NCI-H1930 (cell line): ENCODE measurements around the gene DIDO1.

Experiments used
- DNase-seq, 2 experiments: peaks; one replicate each; lab custom pipeline; 2025; lab: John Stamatoyannopoulos, UW

The DIDO1 gene

GRCh38 chr20:62894261-62894660 is 32.0 kb downstream of the DIDO1 start:
- DNase-seq = no peak

- no peak for DNase-seq
Observed at GRCh38 chr20:62893700-62894099, 32.6 kb downstream of the DIDO1 start.

GRCh38 chr20:62892348-62893304 is 33.7 kb downstream of the DIDO1 start:
- no peak for DNase-seq

- DNase-seq = no peak
Observed at GRCh38 chr20:62891111-62891510, 35.2 kb downstream of the DIDO1 start.

- DNase-seq = no peak
Observed at GRCh38 chr20:62890444-62890843, 35.9 kb downstream of the DIDO1 start.

- DNase-seq = no peak
Observed at GRCh38 chr20:62889871-62890270, 36.4 kb downstream of the DIDO1 start.

GRCh38 chr20:62889411-62889810 is 36.9 kb downstream of the DIDO1 start:
- no peak for DNase-seq

DNA sequence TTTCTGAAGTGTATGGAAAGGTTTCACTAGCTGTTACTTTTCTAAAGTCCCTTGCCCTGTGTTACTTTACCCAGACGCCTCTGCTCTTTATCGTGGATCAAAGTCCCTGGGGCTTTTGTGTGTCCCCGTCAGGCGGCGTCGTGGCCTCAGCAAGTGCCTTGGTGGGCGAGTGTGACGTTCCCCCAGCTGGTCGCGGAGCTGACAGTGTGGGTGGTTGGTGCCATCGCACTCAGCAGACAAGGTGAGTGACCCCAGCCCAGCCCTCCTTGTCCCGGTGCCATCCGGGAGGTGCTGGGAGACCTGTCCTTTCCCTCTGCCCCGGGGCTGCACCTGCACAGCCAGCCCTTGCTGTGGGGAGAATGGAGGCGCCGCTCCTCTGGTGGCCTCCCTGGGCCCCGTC is 37.4 kb downstream of the DIDO1 start:
- no peak for DNase-seq

GRCh38 chr20:62888406-62888805 is 37.9 kb downstream of the DIDO1 start:
- no peak for DNase-seq

- no peak for DNase-seq
Observed at GRCh38 chr20:62887860-62888239, 38.5 kb downstream of the DIDO1 start.

DNA sequence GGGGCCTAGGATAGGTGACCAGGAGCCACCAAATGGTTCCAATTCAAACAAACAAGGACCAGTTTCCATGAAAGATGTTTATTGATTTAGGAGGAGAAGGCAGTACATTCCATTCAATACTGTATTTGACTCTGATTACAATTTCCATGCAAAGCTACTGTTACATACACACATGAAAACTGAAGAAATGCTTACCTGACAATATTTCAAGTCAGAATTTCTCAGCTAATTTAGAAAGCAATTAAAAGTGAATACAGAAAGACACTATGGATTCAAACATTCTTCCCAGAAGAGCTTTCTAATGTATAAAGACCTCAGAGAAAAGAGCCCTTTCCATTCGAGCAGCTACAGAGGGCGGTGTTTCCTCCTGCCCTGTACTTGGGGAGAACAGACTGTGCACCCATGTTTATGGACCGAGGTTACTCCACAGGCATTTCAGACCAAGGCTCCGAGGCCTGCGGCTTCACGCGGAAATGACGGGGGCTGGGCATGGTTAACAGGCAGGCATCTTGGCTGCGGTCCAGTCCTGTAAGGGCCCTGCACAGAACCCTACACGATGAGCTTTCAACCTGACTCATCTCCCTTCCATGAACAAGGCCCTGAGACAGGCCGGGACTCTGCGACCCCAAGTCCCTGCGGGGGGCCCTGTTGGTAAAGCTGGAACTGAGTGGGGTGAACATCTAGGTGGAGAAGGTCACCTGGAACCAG is 39.0 kb downstream of the DIDO1 start:
- no peak for DNase-seq

DNA sequence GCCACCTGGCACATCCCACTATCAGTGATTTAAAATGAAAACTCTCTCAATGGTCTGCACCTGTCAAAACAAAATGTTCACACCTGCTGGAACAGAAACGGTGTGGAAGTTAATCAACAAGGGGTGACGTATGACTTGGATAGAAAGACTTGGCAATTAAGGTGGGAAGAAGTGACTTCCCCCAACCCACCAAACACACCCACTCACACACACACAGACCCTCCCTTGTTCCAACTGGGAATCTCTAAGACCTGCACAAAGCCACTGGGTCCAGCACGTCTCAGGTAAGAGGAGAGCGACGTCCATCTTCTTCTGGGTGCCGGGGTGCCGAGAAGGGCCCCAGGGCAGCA is 39.6 kb downstream of the DIDO1 start:
- DNase-seq = no peak

DNA sequence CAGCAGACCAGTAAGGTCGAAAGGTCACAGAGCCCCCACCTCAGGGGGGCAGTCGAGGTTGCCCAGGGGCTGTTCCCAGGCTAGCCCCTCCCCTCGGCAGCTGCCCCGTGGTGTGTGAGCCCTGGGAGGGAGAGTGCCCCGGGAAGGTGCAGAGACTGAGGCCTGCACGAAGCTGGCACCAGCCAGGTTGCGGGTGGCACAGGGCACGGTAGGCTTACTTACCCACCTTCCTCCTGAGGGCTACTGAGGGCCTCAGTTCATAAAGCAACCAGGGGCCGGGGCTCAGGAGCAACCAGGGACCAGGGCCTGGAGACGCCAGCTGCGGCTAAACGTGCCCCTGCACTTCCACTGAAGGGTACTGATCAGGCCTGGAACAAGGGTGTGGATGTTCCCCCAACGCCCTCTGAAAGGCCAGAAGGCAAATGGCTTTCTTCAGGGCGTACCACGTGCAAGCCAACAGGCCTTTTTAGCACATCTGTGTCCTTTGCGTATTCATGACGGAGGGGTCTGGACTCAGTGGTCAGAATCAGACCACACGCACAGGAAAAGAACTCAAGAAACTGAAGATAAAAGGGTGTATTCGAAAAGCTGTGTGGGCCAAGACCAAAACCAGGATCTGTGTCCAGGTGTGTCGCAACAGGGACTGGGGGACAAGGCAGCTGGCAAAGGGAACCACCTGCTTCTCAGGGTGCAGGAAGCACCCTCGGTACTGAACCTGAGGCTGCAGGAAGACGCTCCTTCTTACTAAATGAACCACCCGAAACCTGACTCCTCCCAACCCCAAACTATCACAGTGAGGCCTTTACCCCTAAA is 40.2 kb downstream of the DIDO1 start:
- DNase-seq = no peak

- DNase-seq = no peak
Observed at GRCh38 chr20:62885046-62885895, 41.0 kb downstream of the DIDO1 start.

DNA sequence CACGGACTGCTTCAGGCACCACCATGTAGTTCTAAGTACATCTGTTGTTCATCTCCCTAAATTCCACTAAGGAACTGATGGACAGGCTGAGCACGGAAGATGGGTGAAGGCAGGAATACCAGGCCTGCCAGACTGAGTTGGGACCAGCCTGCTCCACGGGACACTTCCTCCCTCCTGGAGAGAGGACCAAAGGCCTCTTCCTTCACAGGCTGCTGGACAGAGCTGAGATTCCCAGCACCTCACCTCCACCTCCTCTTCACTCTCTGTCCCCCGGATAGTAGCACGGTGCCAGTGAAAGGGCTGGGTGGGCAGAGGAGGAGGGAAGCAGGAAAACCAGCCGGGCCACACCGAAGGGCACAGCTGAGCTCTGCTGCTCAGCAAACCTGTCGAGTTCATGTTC is 41.7 kb downstream of the DIDO1 start:
- no peak for DNase-seq

DNA sequence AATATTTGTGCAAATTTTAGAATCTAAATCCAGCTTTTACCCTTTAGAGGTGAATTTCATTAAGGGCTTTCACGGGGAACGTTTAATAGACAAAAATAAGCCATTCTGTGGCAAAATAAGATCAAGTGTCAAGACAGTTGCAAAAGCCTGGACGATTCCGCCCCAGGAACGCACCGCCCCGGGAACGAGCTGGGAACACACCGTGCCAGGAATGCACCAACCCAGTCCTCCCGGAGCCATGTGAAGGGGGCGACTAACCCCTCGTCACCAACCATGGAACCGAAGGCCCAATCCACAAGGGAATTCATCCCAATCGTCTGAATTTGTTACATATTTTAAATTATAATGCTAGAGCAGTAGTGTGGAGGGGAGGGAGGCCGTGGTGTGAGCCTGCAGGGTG is 43.9 kb downstream of the DIDO1 start:
- DNase-seq = no peak

DNA sequence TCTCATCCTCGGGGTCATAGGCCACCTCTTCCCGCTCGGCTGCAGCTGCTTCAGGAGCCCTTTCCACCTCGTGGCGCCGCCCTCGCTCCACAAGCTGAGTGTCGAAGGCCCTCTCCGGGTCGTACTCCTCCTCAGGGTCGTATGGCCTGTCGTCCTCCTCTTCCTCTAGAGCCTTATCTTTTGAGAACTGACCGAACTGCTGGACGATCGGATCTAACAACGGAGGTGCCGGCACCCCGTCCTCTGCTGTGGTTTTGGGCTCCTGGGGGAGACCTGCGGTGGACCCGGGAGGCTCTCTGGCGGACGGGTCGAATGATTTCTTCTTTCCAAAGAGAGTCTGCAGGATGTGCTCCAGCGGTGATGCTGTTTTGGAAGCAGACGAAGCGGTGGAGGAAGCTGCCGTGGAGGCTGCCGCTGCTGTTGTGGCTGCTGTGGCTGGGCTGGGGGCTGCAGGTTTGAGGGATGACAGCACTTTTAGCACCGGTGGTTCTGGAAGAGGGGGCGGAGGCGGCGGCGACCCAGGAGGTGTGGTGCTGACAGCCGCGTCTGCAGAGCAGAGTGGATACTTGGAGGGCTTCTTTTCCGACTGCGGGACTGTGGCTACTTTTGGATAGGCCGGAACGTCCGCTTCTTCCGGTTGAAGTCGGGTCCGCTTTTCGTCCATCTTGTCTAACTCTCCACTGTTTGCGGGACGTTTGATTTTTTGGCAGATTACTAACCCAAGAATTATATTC is 44.5 kb downstream of the DIDO1 start:
- DNase-seq = no peak

DNA sequence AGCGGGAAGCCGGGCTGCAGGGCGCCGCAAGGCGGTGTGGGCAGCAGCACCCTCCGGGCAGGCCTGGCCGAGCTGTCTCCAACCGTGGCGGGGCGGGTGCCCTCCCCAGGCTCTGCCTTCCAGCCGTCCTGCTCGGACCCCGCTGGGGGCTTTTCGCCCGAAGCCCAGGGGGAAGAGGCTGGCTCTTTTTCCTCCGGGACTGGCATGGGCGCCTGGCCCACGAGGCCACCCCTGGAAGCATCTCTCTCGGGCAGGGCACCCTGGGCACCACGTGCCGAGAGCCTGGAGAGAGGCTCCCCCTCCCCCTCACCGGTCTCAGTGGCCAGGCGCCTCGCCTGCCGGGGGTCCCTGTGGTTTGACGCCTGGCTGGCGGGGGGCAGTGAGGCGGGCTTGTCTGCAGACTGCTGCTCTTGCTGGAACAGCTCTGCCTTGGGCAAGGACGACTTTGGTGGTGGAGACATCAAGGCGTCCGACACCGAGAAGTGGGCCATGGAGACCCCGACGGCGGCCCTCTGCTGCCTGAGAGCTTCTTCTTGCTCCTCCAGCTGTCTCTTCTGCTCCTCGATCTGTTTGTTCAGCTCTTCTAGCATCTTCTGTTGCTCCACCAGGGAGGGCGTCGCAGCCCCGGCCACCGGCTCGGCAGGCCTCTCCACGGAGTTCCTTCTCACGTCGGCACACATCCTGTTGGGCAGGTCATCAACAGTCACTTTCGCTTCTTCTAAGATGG is 45.2 kb downstream of the DIDO1 start:
- DNase-seq = no peak

DNA sequence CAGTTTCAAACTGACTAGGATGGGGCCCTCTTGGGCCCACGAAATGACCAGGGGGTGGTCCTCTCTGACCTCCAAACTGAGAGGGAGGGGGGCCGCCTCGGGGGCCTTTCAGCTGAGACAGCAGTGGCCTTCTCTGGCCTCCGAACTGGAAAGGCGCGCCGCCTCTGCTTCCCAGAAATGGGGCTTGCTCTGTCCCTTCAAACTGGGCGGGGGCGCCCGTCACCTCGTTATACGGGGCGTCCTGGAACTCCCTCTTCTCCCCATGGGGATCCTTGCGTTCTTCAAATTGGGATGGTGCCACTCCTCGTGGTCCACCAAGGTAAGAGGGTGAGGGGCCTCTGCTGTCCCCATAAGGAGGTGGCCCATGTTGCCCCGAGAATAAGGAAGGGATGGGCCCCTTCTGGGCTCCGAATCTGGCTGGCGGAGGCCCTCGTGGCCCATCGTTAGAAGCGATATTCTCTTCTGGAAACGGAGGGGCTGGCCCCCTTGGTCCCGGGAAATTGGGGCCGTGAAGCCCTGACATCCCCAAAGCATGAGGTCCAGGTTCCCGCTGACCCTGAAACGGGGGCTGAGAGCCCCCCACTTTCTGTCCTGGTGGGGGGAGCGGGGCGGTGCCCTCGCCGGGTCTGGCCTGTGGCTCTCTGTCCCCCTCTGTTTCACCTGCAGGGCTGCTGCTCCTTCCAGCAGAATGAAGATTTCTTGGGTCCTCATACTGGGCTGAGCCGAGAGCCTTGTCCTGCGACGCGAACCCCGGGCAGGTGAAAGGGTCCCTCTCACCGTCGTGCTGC is 46.0 kb downstream of the DIDO1 start:
- DNase-seq = no peak
